Smooth muscle cell (in vitro differentiated cells): ENCODE data around the gene VKORC1L1. TPM values are rescaled to one million over a fixed set of nuclear protein-coding genes. Genes with fewer than 3 reads are reported as not detected.

Experiments
- DNase-seq: peaks from one replicate; lab custom pipeline; 2025; ENCODE audit not compliant: unreplicated experiment; lab: John Stamatoyannopoulos, UW
- H2AFZ ChIP-seq: fragments of 200-600 bp; sonication (generic); 2 replicates; pipeline ENCODE4 v1.6.0; 2016; ENCODE audit warnings: antibody characterized with exemption, low read depth, mild to moderate bottlenecking
- H3F3A ChIP-seq: fragments of 200-600 bp; sonication (generic); 2 replicates; pipeline ENCODE4 v1.6.0; 2017; ENCODE audit warnings: antibody characterized with exemption, low read depth
- H3K27ac ChIP-seq: fragments of 200-600 bp; sonication (generic); 2 replicates; pipeline ENCODE4 v1.5.1; 2016; ENCODE audit warnings: low read depth, mild to moderate bottlenecking
- H3K27me3 ChIP-seq: fragments of 200-600 bp; sonication (generic); 2 replicates; pipeline ENCODE4 v1.6.1; 2016; ENCODE audit warnings: low read depth, mild to moderate bottlenecking
- H3K36me3 ChIP-seq: fragments of 200-600 bp; sonication (generic); 2 replicates; pipeline ENCODE4 v1.5.1; 2016; ENCODE audit warnings: low read depth
- H3K4me1 ChIP-seq: fragments of 200-600 bp; sonication (generic); 2 replicates; pipeline ENCODE4 v1.5.1; 2016; ENCODE audit warnings: low read depth
- H3K4me2 ChIP-seq: fragments of 200-600 bp; sonication (generic); 2 replicates; pipeline ENCODE4 v1.6.0; 2016; ENCODE audit warnings: mild to moderate bottlenecking
- H3K4me3 ChIP-seq: fragments of 200-600 bp; sonication (generic); 2 replicates; pipeline ENCODE4 v1.5.1; 2016; ENCODE audit warnings: mild to moderate bottlenecking
- H3K79me2 ChIP-seq: fragments of 200-600 bp; sonication (generic); 2 replicates; pipeline ENCODE4 v1.6.0; 2016; ENCODE audit warnings: low read depth, mild to moderate bottlenecking
- H3K9ac ChIP-seq: fragments of 200-600 bp; sonication (generic); 2 replicates; pipeline ENCODE4 v1.6.0; 2016; ENCODE audit warnings: low read depth
- H3K9me3 ChIP-seq: fragments of 200-600 bp; sonication (generic); replicated peaks from 2 replicates; pipeline ENCODE4 v1.5.1; 2016; ENCODE audit warnings: low read depth
- H4K20me1 ChIP-seq: fragments of 200-600 bp; sonication (generic); 2 replicates; pipeline ENCODE4 v1.6.0; 2016; ENCODE audit warnings: low read depth
- CTCF ChIP-seq: fragments of 200-600 bp; sonication (generic); IDR thresholded peaks from 2 replicates; pipeline ENCODE4 v1.5.1; 2017; ENCODE audit warnings: borderline replicate concordance, mild to moderate bottlenecking, antibody characterized with exemption; ENCODE audit not compliant: insufficient read depth, poor library complexity, severe bottlenecking
- WGBS: methylation state at CpG from one replicate; pipeline ENCODE4 v1.1.7; 2016; ENCODE audit warnings: low lambda C conversion rate; 5-methylcytosine and 5-hydroxymethylcytosine counted together
- polyA plus RNA-seq: library from polyadenylated mRNA; unstranded; fragments of >200 nt; fragmentation: Nextera tagmentation; extraction: Ambion mirVana; gene quantifications from 2 replicates; pipeline ENCODE4 v1.2.1, GENCODE V29; 2016
- total RNA-seq: library from RNA; depleted of rRNA; stranded (reverse); fragments of >200 nt; gene quantifications from 2 replicates; pipeline ENCODE4 v1.2.3, GENCODE V29; 2014

The VKORC1L1 gene
- total and polyA plus RNA-seq, 2 experiments from 2014 or later: 11.2 to 18.0 TPM

GRCh38 chr7:65951837-65952578, 79.1 kb downstream of the VKORC1L1 start:
- H3K9me3 ChIP-seq: no peaks in the 10 kb centered on the region
- no peak overlapping the region for H3K4me2 ChIP-seq
- no peaks in the 10 kb centered on the region for H3K27me3 ChIP-seq
- no peak overlapping the region for H3K4me3 ChIP-seq
- DNase-seq: no peak
- no peak overlapping the region for H3K27ac ChIP-seq
- H4K20me1 ChIP-seq: no peaks in the 10 kb centered on the region
- no peak overlapping the region for H2AFZ ChIP-seq
- no peaks in the 10 kb centered on the region for H3K79me2 ChIP-seq
- H3F3A ChIP-seq: no peaks in the 10 kb centered on the region
- 95% methylated on average over 9 of the region's 9 CpGs for WGBS
- no peaks in the 10 kb centered on the region for H3K4me1 ChIP-seq
- peaks cover 5% of the 10 kb centered on the region for H3K36me3 ChIP-seq
- no peak overlapping the region for H3K9ac ChIP-seq
- TF ChIP-seq CTCF: no peak

- H3K36me3 ChIP-seq: peaks cover 5% of the 10 kb centered on the region
- H3K4me2 ChIP-seq: no peak overlapping the region
- H3K27ac ChIP-seq: no peak overlapping the region
- H3K27me3 ChIP-seq: no peaks in the 10 kb centered on the region
- DNase-seq: no peak
- WGBS: 92% methylated on average over 5 of the region's 5 CpGs
- H2AFZ ChIP-seq: no peak overlapping the region
- H3K9me3 ChIP-seq: no peaks in the 10 kb centered on the region
- no peaks in the 10 kb centered on the region for H3K79me2 ChIP-seq
- TF ChIP-seq CTCF: no peak
- H4K20me1 ChIP-seq: no peaks in the 10 kb centered on the region
- H3K9ac ChIP-seq: no peak overlapping the region
- no peaks in the 10 kb centered on the region for H3F3A ChIP-seq
- H3K4me3 ChIP-seq: no peak overlapping the region
- no peaks in the 10 kb centered on the region for H3K4me1 ChIP-seq
These were observed 80.3 kb downstream of the VKORC1L1 start for GRCh38 chr7:65953001-65953720.

GRCh38 chr7:65953890-65954450, 81.1 kb downstream of the VKORC1L1 start:
- no peak overlapping the region for H3K27ac ChIP-seq
- no peaks in the 10 kb centered on the region for H3K27me3 ChIP-seq
- H3K4me3 ChIP-seq: no peak overlapping the region
- no peak for TF ChIP-seq CTCF
- H3K4me1 ChIP-seq: no peaks in the 10 kb centered on the region
- H4K20me1 ChIP-seq: no peaks in the 10 kb centered on the region
- WGBS: 95% methylated on average over 15 of the region's 15 CpGs
- H3K79me2 ChIP-seq: no peaks in the 10 kb centered on the region
- H3K9me3 ChIP-seq: no peaks in the 10 kb centered on the region
- peaks cover 5% of the 10 kb centered on the region for H3K36me3 ChIP-seq
- H3F3A ChIP-seq: no peaks in the 10 kb centered on the region
- no peak overlapping the region for H3K9ac ChIP-seq
- no peak overlapping the region for H2AFZ ChIP-seq
- no peak overlapping the region for H3K4me2 ChIP-seq
- no peak for DNase-seq
